Medulla oblongata (tissue), 1 donor: ENCODE results near the gene GAL3ST2.
A peak's percentile ranks its signal among the peaks of the same experiment; 100 is the strongest.
"Not testable (repeated sequence)": the region's sequence is repeated elsewhere in the genome, so short reads cannot be mapped to it uniquely, and the experiment has no call there.

Experiments
- DNase-seq: peaks from one replicate; pipeline ENCODE4 v3.0.0-alpha.2; 2015; ENCODE audit errors: extremely low spot score

GAL3ST2 gene

GRCh38 chr2:241820625-241821384, 44.2 kb downstream of the GAL3ST2 start:
- DNase-seq, result no peak

- no peak for DNase-seq
Measured at GRCh38 chr2:241821460-241822263, 45.0 kb downstream of the GAL3ST2 start.

GRCh38 chr2:241822264-241822623, 45.6 kb downstream of the GAL3ST2 start:
- no peak for DNase-seq

GRCh38 chr2:241823531-241824437, 47.2 kb downstream of the GAL3ST2 start:
- DNase-seq, result not testable (repeated sequence)

- DNase-seq, result no peak
Measured at GRCh38 chr2:241827394-241827793, 50.8 kb downstream of the GAL3ST2 start.

GRCh38 chr2:241833101-241833663, 56.6 kb downstream of the GAL3ST2 start:
- DNase-seq, result no peak

GRCh38 chr2:241833756-241834526, 57.3 kb downstream of the GAL3ST2 start:
- DNase-seq, result not testable (repeated sequence)

- DNase-seq, result no peak
Measured at GRCh38 chr2:241834527-241835210, 58.0 kb downstream of the GAL3ST2 start.

- no peak for DNase-seq
Measured at GRCh38 chr2:241835611-241836010, 59.0 kb downstream of the GAL3ST2 start.

GRCh38 chr2:241836292-241836691, 59.7 kb downstream of the GAL3ST2 start:
- no peak for DNase-seq

- DNase-seq, result no peak
Measured at GRCh38 chr2:241837197-241837965, 60.8 kb downstream of the GAL3ST2 start.

- DNase-seq, result no peak
Measured at GRCh38 chr2:241841181-241842066, 64.8 kb downstream of the GAL3ST2 start.

GRCh38 chr2:241842067-241842415, 65.4 kb downstream of the GAL3ST2 start:
- no peak for DNase-seq

- peak; percentile 65 for DNase-seq
Measured at GRCh38 chr2:241842620-241843211, 66.1 kb downstream of the GAL3ST2 start.

GRCh38 chr2:241843321-241844065, 66.9 kb downstream of the GAL3ST2 start:
- DNase-seq, result no peak

- peak; percentile 33 for DNase-seq
Measured at GRCh38 chr2:241844066-241844728, 67.6 kb downstream of the GAL3ST2 start.
